CD4-positive, alpha-beta T cell treated with Interleukin-10 for 1 hour (primary cell): Measurements from ENCODE around the gene CHMP5.
"Not testable (repeated sequence)": the region's sequence is repeated elsewhere in the genome, so short reads cannot be mapped to it uniquely, and the experiment has no call there.

Experiments used
- DNase-seq: peaks from one replicate; pipeline ENCODE4 v3.0.0-alpha.2; 2020

Gene CHMP5

DNA sequence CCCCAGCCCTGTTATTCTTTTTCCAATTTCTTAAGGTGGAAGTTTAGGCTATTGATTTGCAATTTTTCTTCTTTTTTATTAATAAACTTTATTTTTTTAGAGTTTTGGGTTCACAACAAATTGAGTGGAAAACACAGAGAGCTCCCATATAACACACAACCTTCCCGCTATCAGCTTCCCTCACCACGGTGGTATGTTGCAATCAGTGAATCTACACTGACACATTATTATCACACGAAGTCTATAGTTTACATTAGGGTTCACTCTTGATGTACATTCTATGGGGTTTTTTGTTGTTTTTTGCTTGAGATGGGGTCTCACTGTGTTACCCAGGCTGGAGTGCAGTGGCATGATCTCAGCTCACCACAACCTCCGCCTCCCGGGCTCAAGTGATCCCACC, 20.7 kb downstream of the CHMP5 start:
- DNase-seq: no peak

- DNase-seq: peak; percentile 81
Observed at GRCh38 chr9:33287087-33287490, 22.2 kb downstream of the CHMP5 start.

DNA sequence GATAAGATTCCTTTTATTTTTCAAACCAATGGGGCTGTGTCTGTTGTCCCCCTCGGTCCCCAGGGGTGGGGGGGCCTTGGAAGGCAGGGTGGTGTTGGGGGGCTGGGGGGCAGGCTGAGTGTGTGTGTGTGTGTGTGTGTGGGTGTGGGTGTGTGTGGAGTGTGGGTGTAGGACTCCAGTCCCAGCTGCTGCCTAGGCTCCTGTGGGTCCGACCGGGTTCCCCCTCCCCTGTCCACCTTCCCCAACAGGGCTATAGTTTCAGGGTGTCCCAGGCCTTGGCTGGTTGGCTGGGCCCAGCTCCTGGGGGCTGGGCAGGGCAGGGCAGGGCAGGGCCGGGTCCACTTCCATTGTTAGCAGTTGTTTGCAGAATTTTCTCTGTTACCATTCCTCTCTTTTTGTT, 23.4 kb downstream of the CHMP5 start:
- no peak for DNase-seq

DNA sequence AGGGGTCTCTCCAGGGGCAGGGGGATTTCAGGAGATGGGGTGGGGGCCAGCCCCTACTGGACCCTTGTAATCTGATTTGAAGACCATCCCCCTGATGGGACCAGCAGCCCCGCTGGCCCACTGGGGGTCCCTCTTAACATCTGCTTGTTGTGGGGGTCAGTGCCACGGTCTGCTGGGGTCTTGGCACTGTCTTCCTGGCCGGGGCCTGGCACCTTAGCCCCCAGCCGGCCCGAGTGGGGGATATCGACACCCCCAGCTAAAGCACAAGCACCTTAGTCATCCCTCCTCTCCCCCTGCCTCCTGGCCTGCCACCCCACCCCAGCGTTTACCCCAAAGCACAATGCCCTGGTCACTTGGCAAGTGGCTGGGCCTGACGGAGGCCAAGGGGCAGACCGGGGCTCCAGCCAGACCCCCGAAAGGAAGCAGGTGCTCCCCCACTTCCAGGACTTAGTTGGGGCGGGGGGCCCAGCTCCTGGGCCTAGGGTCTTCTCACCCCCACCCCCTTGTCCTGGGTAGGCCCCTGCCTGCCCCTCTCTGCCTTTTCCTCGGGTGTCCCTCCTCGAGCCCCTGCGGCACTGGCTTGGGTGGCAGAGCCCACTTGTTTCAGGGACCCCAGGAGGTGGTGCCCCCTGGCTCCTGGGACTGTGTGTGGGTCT, 24.1 kb downstream of the CHMP5 start:
- DNase-seq: no peak

DNA sequence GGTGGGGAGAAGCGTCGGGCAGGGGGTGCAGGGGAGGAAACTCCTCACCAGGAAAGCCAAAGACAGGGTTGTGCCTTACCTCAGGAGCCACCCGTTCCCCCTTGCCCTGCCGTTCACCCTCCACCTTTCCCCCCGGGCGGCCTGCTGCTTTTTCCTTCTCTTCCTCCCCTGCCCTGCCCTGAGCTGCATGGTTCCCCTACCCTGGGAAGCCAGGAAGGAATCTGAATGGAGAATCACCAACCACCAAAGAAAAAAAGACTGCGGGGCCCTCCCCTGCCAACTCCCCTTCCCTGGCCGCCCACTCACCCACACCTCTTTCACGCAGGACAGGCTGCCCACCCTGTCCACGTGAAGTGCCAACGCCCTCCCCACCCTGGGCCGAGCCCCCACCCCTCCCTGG, 24.6 kb downstream of the CHMP5 start:
- DNase-seq: peak; percentile 37

DNA sequence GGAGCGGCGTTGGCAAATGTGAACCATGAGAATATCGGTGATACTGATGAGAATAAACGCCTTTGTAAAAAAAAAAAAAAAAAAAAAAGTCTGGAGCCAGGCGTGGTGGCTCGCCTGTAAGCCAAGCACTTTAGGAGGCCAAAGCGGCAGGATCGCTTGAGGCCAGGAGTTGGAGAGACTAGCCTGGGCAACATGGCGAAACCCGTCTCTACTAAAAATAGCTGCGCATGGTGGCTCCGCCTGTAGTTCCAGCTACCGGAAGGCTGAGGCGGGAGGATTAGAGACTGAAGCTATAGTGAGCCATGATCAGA, 25.0 kb downstream of the CHMP5 start:
- DNase-seq: no peak

GRCh38 chr9:33290247-33291030, 25.6 kb downstream of the CHMP5 start, which contains the start of gene NFX1:
Gene NFX1 (plus strand): TSS chr9:33290516. CDS start chr9:33290573, 57 bp downstream.
- peak; percentile 99 for DNase-seq

DNA sequence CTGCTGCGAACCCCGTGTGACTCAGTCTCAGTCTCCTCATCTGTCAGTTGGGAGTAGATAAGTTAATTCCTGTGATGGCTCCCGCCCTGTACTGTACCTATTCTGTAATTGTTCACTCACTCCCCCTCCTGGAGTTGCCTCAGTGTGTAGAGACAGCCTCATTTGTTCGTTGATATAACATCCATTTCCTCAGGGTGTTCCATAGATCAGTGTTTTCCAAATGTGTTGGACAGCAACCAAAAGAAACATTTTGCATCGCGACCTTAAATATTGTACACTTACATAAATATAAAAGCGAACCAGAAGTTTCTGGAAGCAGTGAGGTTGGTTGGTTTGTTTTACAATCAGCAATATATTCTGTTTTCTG, 26.2 kb downstream of the CHMP5 start:
- no peak for DNase-seq

DNA sequence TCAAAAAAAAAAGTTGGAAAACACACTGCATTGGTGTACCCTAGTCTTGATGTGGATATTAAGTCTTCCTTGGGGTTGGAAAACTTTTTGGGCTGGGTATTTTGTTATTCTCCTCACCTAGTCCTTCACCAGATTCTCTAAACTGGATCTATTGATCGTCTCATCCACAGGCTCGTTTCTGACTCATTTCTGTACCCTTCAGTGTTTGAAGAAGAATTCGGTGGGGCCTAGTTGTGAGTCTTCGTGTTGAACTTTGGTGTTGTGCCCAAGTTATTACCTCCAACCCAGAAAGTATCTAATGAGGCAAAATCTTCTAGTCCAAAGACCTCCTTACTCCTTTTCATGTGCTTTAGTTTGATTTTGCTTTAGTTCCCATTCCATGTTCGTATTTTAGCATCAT, 27.1 kb downstream of the CHMP5 start:
- DNase-seq: no peak

DNA sequence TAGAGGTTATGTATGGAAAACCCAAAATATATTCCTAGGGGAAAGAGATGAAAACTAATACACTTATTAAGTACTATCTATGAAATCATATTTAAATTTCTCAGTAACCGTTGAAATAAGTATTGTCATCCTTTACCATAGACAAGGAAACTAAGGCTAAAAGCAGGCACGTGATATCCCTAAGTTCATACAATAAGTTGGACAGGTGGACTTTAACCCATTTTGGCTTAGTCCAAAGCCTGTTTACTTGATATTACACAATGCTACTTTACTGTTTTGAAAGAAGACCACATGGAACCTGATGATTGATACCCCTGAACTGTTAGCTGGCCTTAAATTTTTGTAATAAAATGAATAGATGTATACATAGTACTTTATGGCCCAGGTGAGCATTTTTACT, 28.9 kb downstream of the CHMP5 start:
- no peak for DNase-seq

- no peak for DNase-seq
Observed at GRCh38 chr9:33294670-33295432, 30.0 kb downstream of the CHMP5 start.

GRCh38 chr9:33295571-33295970, 30.7 kb downstream of the CHMP5 start:
- DNase-seq: no peak

DNA sequence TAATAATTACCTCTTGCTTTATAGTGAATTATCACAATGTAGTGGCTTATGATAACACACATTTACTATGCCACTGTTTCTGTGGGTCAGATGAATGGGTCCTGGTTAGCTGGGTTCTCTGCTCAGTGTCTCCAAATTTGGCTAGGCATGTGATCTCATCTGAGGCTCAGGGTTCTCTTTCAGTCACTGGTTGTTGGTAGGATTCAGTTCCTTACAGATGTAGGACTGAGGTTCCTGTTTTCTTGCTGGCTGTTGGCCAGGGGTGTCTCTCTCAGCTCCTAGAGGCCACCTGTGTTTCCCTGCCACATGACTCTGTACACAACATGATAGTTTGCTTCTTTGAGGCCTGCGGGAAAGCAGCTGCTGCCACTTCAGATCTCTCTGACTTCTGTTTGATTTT, 32.6 kb downstream of the CHMP5 start:
- DNase-seq: peak; percentile 17

- DNase-seq: no peak
Observed at GRCh38 chr9:33300546-33300945, 35.7 kb downstream of the CHMP5 start.

DNA sequence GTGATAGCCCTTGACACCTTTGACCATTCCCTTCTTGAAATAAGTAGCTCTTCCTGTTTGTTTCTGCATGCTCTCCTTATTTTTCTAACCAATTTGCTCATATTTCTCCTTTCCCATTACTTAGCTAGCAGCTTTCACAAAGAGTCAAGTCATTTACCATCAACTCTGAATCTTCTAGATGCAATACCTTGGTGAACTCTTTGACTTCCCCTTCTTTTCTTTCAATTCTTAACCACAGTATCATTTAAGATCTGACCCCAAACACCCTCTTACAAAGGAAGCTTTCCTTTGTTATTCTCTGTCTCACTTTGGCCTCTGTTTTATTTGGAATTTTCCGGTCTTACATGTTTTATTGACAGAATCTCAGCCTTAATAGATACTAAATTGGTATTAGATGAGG, 39.5 kb downstream of the CHMP5 start:
- DNase-seq: no peak

- no peak for DNase-seq
Observed at GRCh38 chr9:33306037-33306436, 41.2 kb downstream of the CHMP5 start.

DNA sequence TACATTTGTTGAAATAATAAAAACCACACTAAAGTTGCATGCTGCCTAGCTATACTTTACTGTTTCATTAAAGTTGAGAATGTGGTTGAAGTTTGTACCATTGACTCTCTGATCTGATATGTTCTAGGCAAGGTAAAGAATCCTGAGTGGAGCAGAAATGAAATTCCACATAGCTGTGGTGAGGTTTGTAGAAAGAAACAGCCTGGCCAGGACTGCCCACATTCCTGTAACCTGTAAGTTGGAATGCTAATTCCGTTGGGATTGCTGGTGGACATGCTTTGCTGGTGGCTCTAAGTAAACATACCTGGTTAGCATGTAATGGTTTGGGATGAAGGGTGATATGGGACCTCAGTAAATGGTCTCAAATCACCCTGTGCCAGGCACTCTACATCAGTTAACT, 42.2 kb downstream of the CHMP5 start:
- DNase-seq: no peak

GRCh38 chr9:33309903-33310302, 45.1 kb downstream of the CHMP5 start:
- DNase-seq: no peak

DNA sequence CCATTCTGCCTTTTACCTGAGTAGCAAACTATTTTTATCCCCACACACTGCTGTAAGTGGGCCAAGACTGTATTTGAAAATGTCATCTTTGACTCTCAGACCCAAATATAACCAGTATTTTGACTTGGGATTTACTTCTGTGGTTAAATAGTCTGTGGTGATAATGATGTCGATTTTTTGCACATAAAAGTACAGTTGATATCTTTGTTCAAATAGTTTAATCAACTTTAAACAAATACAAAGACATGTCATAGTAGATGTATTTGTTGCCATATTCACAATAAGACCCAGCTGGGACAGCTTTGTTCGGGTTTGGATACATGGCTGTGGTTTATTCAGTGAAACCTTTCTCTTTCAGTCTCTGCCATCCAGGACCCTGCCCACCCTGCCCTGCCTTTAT, 45.9 kb downstream of the CHMP5 start:
- DNase-seq: no peak

DNA sequence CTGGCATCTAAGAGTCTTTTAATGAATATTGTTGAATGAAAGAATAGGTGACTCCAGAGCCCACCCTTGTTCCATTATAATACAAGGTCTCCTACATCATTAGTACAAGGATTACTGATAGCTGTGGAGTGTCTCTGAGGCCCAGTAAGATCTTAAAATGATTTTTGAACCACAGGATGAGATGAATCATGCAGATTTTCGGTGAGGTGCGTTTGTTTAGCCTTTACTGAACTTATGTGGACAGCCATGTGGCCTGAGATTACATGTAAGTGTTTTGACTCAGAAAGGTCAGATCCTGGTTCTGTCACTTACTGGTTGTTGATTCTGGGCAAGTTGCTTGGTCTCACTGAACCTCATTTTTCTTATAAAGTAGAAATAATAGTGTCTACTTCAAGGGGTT, 47.1 kb downstream of the CHMP5 start:
- DNase-seq: no peak

DNA sequence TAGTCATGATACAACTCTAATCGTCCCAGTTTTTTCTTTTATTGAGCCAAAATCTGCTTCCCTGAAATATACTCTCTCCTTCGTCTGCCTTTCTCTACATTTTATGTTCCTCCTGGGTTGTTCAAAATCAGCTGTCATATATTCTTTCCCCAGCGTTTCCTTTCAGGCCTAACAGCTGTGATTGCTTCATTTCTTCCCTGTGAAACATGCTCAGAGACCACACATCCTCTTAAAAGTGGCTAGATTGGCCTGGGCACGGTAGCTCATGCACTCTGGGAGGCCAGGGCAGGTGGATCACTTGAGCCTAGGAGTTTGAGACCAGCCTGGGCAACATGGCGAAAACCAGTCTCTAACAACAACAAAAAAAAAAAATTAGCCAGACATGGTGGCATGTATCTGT, 50.5 kb downstream of the CHMP5 start:
- no peak for DNase-seq

- DNase-seq: not testable (repeated sequence)
Observed at GRCh38 chr9:33317136-33317535, 52.3 kb downstream of the CHMP5 start.

DNA sequence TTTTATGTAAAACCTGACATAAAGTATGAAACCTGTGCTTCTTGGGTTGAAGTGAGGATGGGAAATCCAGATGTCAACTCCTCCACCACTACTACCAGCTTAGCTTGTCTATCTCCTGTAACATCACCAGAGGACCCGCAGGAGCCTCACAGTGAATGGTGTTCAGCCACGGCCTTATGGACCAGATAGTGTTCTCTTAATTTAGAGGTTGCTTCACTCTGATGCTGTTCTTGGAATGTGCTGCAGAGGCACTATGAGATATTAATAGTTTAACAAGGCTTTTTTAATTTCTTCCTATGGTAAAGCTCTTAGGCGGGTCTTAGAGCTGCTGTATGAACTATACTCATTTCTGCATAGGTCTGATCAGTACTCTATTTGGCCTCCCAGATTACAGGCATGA, 53.4 kb downstream of the CHMP5 start:
- no peak for DNase-seq

GRCh38 chr9:33318781-33319180, 53.9 kb downstream of the CHMP5 start:
- DNase-seq: no peak
